Ishikawa (cell line): ENCODE measurements around the gene SLC24A4.
A peak's percentile ranks its signal among the peaks of the same experiment; 100 is the strongest.

Experiments used
- CEBPB ChIP-seq: IDR thresholded peaks from 2 replicates; pipeline ENCODE4 v1.6.1; 2012
- CREB1 ChIP-seq: IDR thresholded peaks from 2 replicates; pipeline ENCODE4 v1.6.1; 2012; ENCODE audit warnings: low read depth
- EGR1 ChIP-seq: IDR thresholded peaks from 2 replicates; pipeline ENCODE4 v1.6.1; 2012
- EP300 ChIP-seq: IDR thresholded peaks from 2 replicates; pipeline ENCODE4 v1.6.1; 2012; ENCODE audit warnings: borderline replicate concordance
- FOXM1 ChIP-seq: IDR thresholded peaks from 2 replicates; pipeline ENCODE4 v1.6.1; 2012; ENCODE audit warnings: low read depth, borderline replicate concordance
- MAX ChIP-seq: IDR thresholded peaks from 2 replicates; pipeline ENCODE4 v1.6.1; 2012
- NFIC ChIP-seq: IDR thresholded peaks from 2 replicates; pipeline ENCODE4 v1.6.1; 2012
- RAD21 ChIP-seq: IDR thresholded peaks from 2 replicates; pipeline ENCODE4 v1.6.1; 2012; ENCODE audit warnings: low read depth
- TAF1 ChIP-seq: IDR thresholded peaks from 2 replicates; pipeline ENCODE4 v1.6.1; 2012; ENCODE audit warnings: low read depth, mild to moderate bottlenecking
- TCF12 ChIP-seq: IDR thresholded peaks from 2 replicates; pipeline ENCODE4 v1.6.1; 2012; ENCODE audit warnings: low read depth
- TEAD4 ChIP-seq: IDR thresholded peaks from 2 replicates; pipeline ENCODE4 v1.6.1; 2012
- YY1 ChIP-seq: IDR thresholded peaks from 2 replicates; pipeline ENCODE4 v1.6.1; 2012; ENCODE audit warnings: low read depth
- ZBTB7A ChIP-seq: IDR thresholded peaks from 2 replicates; pipeline ENCODE4 v1.6.1; 2012; ENCODE audit warnings: low read depth
- TF ChIP-seq, protein P1 (sequence below): IDR thresholded peaks from 2 replicates; pipeline ENCODE4 v1.6.1; 2012
- TF ChIP-seq, protein P2 (sequence below): IDR thresholded peaks from 2 replicates; pipeline ENCODE4 v1.6.1; 2012; ENCODE audit warnings: low read depth, mild to moderate bottlenecking

SLC24A4 gene

DNA sequence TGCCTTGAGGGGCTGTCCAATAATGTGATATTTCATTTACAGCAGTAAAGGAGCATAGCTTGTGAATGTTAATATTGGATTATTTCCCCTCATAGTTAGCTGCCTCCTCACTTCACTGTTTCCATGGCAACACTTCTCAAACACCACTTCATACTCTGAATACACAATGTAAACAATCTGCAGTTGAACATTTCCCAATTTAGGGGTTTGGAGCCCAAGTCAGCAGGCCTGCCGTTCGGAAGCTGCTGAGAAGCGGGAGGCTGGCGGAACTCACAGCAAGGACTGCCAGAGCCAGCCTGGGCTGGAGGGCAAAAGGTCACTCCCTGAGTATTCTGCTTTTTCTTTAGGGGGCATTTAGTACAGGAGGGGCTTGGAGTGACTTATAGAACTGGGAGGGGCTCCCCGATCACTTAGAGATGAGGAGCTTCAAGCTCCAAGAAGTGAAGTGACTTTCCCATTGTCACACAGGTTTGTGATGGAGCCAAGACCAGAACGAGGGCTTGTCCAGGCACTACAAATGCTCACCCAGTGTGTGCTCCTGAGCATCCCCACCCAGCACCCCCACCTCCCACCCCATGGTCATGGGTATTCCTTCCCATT, 12.1 kb upstream of the SLC24A4 start:
- TF ChIP-seq CEBPB (no peak), TEAD4 (no peak), ZBTB7A (no peak), TCF12 (no peak), RAD21 (no peak), MAX (no peak), TAF1 (no peak), EGR1 (no peak), CREB1 (no peak), NFIC (no peak), EP300 (no peak)
- TF ChIP-seq, protein P1, sequence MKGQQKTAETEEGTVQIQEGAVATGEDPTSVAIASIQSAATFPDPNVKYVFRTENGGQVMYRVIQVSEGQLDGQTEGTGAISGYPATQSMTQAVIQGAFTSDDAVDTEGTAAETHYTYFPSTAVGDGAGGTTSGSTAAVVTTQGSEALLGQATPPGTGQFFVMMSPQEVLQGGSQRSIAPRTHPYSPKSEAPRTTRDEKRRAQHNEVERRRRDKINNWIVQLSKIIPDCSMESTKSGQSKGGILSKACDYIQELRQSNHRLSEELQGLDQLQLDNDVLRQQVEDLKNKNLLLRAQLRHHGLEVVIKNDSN = no peak

DNA sequence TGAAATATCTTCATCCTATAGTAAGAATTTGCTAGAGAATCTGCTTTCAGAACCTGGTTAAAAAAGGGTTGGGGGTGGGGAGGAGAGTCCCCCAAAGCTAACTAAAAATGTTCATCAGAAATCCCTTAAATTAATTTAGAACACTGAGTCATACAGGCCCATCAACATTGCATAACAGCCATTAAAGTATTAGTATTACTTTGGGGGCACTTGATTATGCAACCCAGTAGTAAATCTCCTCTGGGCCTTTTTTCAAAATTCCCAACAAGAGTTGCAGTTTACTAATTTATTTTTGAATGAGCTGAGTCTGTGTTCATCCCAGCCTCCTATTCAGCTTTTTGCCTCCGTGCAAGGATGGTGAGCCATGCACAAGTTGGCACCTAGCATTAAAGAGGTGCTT, 8.8 kb upstream of the SLC24A4 start:
- TF ChIP-seq TAF1 (no peak), ZBTB7A (no peak), TEAD4 (no peak), CREB1 (no peak), CEBPB (no peak), NFIC (no peak)
- TF ChIP-seq, protein P1 = no peak
- TF ChIP-seq, protein P2, sequence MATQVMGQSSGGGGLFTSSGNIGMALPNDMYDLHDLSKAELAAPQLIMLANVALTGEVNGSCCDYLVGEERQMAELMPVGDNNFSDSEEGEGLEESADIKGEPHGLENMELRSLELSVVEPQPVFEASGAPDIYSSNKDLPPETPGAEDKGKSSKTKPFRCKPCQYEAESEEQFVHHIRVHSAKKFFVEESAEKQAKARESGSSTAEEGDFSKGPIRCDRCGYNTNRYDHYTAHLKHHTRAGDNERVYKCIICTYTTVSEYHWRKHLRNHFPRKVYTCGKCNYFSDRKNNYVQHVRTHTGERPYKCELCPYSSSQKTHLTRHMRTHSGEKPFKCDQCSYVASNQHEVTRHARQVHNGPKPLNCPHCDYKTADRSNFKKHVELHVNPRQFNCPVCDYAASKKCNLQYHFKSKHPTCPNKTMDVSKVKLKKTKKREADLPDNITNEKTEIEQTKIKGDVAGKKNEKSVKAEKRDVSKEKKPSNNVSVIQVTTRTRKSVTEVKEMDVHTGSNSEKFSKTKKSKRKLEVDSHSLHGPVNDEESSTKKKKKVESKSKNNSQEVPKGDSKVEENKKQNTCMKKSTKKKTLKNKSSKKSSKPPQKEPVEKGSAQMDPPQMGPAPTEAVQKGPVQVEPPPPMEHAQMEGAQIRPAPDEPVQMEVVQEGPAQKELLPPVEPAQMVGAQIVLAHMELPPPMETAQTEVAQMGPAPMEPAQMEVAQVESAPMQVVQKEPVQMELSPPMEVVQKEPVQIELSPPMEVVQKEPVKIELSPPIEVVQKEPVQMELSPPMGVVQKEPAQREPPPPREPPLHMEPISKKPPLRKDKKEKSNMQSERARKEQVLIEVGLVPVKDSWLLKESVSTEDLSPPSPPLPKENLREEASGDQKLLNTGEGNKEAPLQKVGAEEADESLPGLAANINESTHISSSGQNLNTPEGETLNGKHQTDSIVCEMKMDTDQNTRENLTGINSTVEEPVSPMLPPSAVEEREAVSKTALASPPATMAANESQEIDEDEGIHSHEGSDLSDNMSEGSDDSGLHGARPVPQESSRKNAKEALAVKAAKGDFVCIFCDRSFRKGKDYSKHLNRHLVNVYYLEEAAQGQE = no peak

DNA sequence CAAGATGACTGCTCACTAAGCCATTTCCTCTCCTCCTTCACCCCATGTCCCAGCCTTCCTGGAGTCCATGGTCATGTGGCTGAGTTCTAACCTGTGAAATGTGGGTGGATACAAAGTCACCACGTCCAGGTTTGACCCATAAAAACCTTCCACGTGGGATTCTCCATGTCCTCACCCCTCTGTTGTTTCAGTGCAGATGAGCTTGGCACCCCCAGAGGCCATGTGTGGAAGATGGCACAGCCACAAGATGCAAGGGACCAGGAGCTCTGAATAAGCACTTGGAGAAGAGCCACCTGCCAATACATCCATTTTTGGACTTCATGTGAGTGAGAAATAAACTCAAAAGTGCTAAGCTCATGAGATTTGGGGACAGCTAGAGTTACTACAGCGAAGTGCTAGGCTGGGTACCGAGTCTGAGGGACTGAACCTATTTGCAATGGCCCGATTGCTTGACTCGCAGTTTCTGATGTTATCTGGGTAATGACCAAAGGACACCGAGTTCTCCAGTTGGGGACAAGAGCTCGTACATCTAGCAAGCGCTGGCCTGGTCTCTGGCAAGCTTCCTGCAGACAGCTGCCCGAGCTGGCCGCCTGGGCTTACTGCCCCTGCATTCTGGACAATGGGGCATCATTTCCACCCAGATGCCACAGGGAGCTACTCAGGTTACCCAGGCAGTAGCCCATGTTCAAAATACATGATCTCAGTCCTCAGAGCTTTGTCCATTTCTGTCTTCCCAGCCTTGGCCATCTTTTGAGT, 7.7 kb upstream of the SLC24A4 start:
- TF ChIP-seq TCF12 = no peak
- TF ChIP-seq ZBTB7A = no peak
- no peak for TF ChIP-seq MAX
- no peak for TF ChIP-seq YY1
- no peak for TF ChIP-seq TAF1
- no peak for TF ChIP-seq CEBPB
- no peak for TF ChIP-seq EP300
- no peak for TF ChIP-seq FOXM1
- no peak for TF ChIP-seq EGR1
- no peak for TF ChIP-seq NFIC
- TF ChIP-seq TEAD4 = no peak
- TF ChIP-seq, protein P1 = no peak
- TF ChIP-seq, protein P2 = no peak
- no peak for TF ChIP-seq RAD21
- no peak for TF ChIP-seq CREB1

DNA sequence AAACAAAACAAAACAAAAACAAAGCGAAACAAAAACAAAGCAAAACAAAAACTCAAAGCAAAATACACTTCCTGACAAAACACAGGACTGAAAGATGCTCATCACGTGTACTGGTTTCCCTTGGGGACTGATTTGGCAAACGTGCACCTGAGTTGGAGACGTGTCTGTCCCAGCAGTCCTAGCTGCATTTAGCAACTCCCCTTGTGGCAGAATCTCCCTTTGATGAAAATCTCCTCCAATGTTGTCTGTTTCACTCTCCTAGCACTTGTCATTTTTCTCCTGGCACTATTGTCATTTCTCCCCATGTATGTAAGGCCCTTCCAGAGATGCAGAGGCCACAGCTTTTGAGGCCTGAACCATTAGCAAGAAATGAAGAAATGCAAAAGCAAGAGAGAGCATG, 6.8 kb upstream of the SLC24A4 start:
- no peak for TF ChIP-seq TCF12

DNA sequence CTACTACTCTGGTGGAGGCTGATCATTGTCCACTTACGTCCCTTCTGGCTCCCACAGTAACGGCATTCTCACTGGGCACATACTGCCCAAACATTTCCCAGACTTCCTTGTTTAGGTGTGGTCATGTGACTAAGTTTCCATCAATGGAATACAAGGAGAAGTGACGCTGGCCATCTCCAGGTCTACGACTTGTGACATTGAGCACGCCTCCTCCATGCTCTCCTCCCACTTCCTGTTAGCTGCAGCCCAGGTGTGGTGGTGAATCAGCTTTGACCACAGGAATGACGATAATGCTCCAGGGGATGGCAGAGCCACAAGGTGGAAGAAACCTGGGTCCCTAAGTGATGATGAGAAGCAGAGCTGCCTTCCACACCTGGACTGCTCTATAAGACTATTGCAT, 6.0 kb upstream of the SLC24A4 start:
- TF ChIP-seq TCF12 (no peak), YY1 (no peak), RAD21 (no peak), MAX (no peak), EGR1 (no peak), TAF1 (no peak), FOXM1 (no peak)
- TF ChIP-seq, protein P1 = peak; percentile 74
